Left cardiac atrium (tissue), 4 donors: Measurements from ENCODE around the gene LTB4R. TPM values are rescaled to one million over a fixed set of nuclear protein-coding genes. Genes with fewer than 3 reads are reported as not detected.

Experiments used
- ATAC-seq, 2 donors: fragments of 200-7000 bp; cut with Tn5 transposase; one replicate each; pipeline ENCODE4 v1.9.1; 2020; ENCODE audit warnings: mild to moderate bottlenecking in 2 of 2, moderate library complexity in 2 of 2
- DNase-seq: peaks from one replicate; pipeline ENCODE4 v3.0.0-alpha.2; 2020
- intact Hi-C, 2 donors: fragments of 100-400 bp; cut with DNase I; formaldehyde crosslinking; loops; one replicate each; pipeline versions ENCODE4 v1.14.1 to v1.15.1; 2022 to 2023
- total RNA-seq, 2 donors: library from RNA; stranded (reverse); fragmentation: NEBNext Ultra II Directional; extraction: Animal tissue kit (Norgen Biotek cat#: 25700); gene quantifications; one replicate each; pipeline ENCODE4 v1.2.1, GENCODE V29; 2021
- donor health status: DM: no; HTN: yes; CAD: no.
- donor health status: DM: no; HTN: yes; CAD: no; lungs with severe emphysema.
- donor health status: DM: yes; HTN: yes; CAD: no.
- donor health status: Dilated cardiomyopathy.

LTB4R gene
- total RNA-seq, 2 donors from 2014 or later: 2.8 to 3.2 TPM

- ATAC-seq: no peak
- intact Hi-C loops: no loop called here
- DNase-seq: no peak
Observed at GRCh38 chr14:24277071-24277470, 34.2 kb upstream of the LTB4R start.

- DNase-seq: no peak
- ATAC-seq: peak in 1 of 2 donors; percentile 2
- intact Hi-C loops: no loop called here
Observed at GRCh38 chr14:24277606-24278321, 33.5 kb upstream of the LTB4R start.

- DNase-seq (no peak), ATAC-seq (no peak)
- intact Hi-C loops: no loop called here
Observed at GRCh38 chr14:24278424-24278823, 32.9 kb upstream of the LTB4R start.

GRCh38 chr14:24279301-24280186, 31.8 kb upstream of the LTB4R start:
- ATAC-seq (peak; percentile 50 to 78), DNase-seq (no peak)

GRCh38 chr14:24280797-24281460, 30.4 kb upstream of the LTB4R start:
- no peak for DNase-seq
- peak; percentile 6 to 57 for ATAC-seq
- intact Hi-C loops: loop anchor here in 1 of 2 donors (5.0 kb wide), 1 partner anchor 34 kb away; no protein-coding TSS in a partner anchor

More at GRCh38 chr14:24279301-24280186, 31.8 kb upstream of the LTB4R start:
- intact Hi-C loops: loop anchor here in 1 of 2 donors (5.0 kb wide), 1 partner anchor 32 kb away; no protein-coding TSS in a partner anchor

- ATAC-seq (no peak), DNase-seq (no peak)
- intact Hi-C loops: loop anchor here in 1 of 2 donors (5.0 kb wide), 1 partner anchor 34 kb away; no protein-coding TSS in a partner anchor
Observed at GRCh38 chr14:24281636-24282035, 29.7 kb upstream of the LTB4R start.

GRCh38 chr14:24282736-24283135, 28.6 kb upstream of the LTB4R start:
- no peak for ATAC-seq
- intact Hi-C loops: loop anchor here in 1 of 2 donors (5.0 kb wide), 1 partner anchor 35 kb away; no protein-coding TSS in a partner anchor
- DNase-seq: no peak

GRCh38 chr14:24283796-24284460, 27.4 kb upstream of the LTB4R start:
- no peak for DNase-seq
- intact Hi-C loops: loop anchor here in 1 of 2 donors (5.0 kb wide), 1 partner anchor 37 kb away; no protein-coding TSS in a partner anchor
- no peak for ATAC-seq

GRCh38 chr14:24284501-24285035, 26.7 kb upstream of the LTB4R start:
- intact Hi-C loops: loop anchor here in 1 of 2 donors (5.0 kb wide), 1 partner anchor 37 kb away; no protein-coding TSS in a partner anchor
- no peak for DNase-seq
- no peak for ATAC-seq

- intact Hi-C loops: no loop called here
- no peak for ATAC-seq
- no peak for DNase-seq
Observed at GRCh38 chr14:24285351-24285750, 26.0 kb upstream of the LTB4R start.

GRCh38 chr14:24286996-24287395, 24.3 kb upstream of the LTB4R start:
- ATAC-seq (no peak), DNase-seq (no peak)
- intact Hi-C loops: no loop called here

GRCh38 chr14:24289649-24290280, 21.5 kb upstream of the LTB4R start:
- ATAC-seq (no peak), DNase-seq (no peak)
- intact Hi-C loops: no loop called here

GRCh38 chr14:24290746-24291145, 20.6 kb upstream of the LTB4R start:
- intact Hi-C loops: no loop called here
- ATAC-seq (no peak), DNase-seq (no peak)

- no peak for ATAC-seq
- intact Hi-C loops: no loop called here
- DNase-seq: no peak
Observed at GRCh38 chr14:24291446-24292117, 19.7 kb upstream of the LTB4R start.

- DNase-seq: no peak
- no peak for ATAC-seq
- intact Hi-C loops: no loop called here
Observed at GRCh38 chr14:24292118-24292807, 19.0 kb upstream of the LTB4R start.

- DNase-seq (no peak), ATAC-seq (no peak)
- intact Hi-C loops: no loop called here
Observed at GRCh38 chr14:24293525-24293924, 17.8 kb upstream of the LTB4R start.
